HG03521 (cell line): ENCODE measurements around the gene ZSCAN20.

Experiments used
- ATAC-seq: cut with Tn5 transposase; IDR thresholded peaks from one replicate; pipeline ENCODE4 v1.9.1; 2021; ENCODE audit warnings: mild to moderate bottlenecking, moderate library complexity; ENCODE audit not compliant: unreplicated experiment

Gene ZSCAN20

GRCh38 chr1:33472269-33472980 is at the start of gene ZSCAN20:
ZSCAN20 (plus strand) TSS chr1:33472645; CDS start chr1:33479289, 6,644 bp downstream.
- peak; percentile 90 for ATAC-seq

- ATAC-seq = no peak
Measured at GRCh38 chr1:33424205-33424604, 48.2 kb upstream of the ZSCAN20 start.

- ATAC-seq = no peak
Measured at GRCh38 chr1:33424610-33425009, 47.8 kb upstream of the ZSCAN20 start.

- ATAC-seq = no peak
Measured at GRCh38 chr1:33425900-33426299, 46.5 kb upstream of the ZSCAN20 start.

- no peak for ATAC-seq
Measured at GRCh38 chr1:33426916-33427315, 45.5 kb upstream of the ZSCAN20 start.

GRCh38 chr1:33428661-33429060 is 43.8 kb upstream of the ZSCAN20 start:
- no peak for ATAC-seq

- no peak for ATAC-seq
Measured at GRCh38 chr1:33429332-33429731, 43.1 kb upstream of the ZSCAN20 start.

GRCh38 chr1:33429856-33430691 is 42.4 kb upstream of the ZSCAN20 start:
- peak; percentile 6 for ATAC-seq

- ATAC-seq = peak; percentile 97
Measured at GRCh38 chr1:33430692-33431593, 41.5 kb upstream of the ZSCAN20 start, which contains the start of gene PHC2. PHC2 (minus strand) TSS chr1:33431095; CDS start chr1:33375539, 55,556 bp downstream.

- no peak for ATAC-seq
Measured at GRCh38 chr1:33433509-33434362, 38.7 kb upstream of the ZSCAN20 start.

GRCh38 chr1:33434363-33434750 is 38.1 kb upstream of the ZSCAN20 start:
- ATAC-seq = no peak

- no peak for ATAC-seq
Measured at GRCh38 chr1:33435096-33435820, 37.2 kb upstream of the ZSCAN20 start.

- ATAC-seq = no peak
Measured at GRCh38 chr1:33436557-33437285, 35.7 kb upstream of the ZSCAN20 start.

GRCh38 chr1:33438364-33439160 is 33.9 kb upstream of the ZSCAN20 start:
- no peak for ATAC-seq

- no peak for ATAC-seq
Measured at GRCh38 chr1:33439662-33440061, 32.8 kb upstream of the ZSCAN20 start.

GRCh38 chr1:33441088-33441745 is 31.2 kb upstream of the ZSCAN20 start:
- no peak for ATAC-seq

GRCh38 chr1:33442141-33442540 is 30.3 kb upstream of the ZSCAN20 start:
- no peak for ATAC-seq
